Suppressor macrophage (primary cell): ENCODE measurements around the gene COG3.

Source experiments
- DNase-seq, 4 experiments: peaks; one replicate each; pipeline ENCODE4 v3.0.0-alpha.2; 2020 to 2022

Gene COG3

DNA sequence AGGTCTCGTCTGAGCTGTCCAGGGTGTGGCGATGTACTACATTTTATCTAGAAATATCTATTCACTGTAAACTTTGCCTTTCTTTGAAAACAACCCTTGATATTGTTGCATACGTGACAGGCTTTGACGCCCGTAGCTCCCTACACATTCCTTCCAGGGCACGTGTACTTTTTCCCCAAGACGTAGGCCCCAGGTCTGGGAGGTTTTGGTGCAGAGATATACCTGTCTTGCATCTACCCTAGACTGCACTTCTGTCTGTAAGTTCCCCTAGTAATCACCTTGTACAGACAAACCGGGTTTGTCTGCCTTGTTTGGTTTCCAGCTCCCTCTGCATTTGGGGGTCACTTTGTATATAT is 81.6 kb downstream of the COG3 start:
- no peak for DNase-seq

DNA sequence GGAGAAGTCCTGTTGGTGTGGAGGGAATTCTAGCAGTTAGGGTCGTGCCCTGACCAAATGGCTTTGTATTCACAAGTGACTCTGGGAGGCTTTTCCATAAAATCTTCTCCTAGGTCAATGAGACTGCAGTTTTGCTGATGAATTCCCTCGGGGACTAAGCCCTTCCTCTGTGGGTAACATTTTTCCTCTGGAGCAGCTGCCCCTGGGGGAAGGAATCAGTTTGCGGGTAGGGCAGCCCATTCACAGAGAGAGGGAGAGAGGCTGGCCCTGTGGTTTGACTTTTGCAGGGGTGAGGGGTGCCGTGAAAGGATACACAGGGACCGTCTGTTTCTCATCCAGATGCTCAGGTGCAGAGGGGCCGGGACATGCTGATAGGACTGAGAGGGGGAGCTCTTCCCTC is 83.5 kb downstream of the COG3 start:
- DNase-seq, result no peak

DNA sequence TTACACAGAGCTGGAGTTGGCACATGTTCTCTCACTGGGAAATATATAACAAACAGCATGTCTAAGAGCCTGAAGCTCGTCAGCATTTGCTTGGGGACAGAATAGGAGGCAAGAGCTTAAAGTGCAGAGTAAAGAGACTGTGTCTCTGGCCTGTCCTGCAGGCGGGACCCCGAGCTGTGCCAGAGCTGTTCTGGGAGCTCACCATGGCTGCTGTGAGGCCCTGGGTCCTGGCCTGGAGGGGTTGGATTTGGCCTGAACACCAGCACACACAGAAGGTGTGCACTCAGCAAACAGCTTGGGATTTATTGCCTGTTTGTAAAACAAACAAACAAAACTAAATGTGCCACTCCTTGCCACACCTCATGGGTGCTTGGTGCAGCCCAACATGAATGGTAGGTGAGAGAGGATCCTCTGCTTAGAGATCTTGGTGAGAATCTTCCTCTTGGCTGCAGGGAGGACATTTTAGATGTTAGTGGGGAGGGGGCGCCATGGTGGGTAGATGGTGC is 89.9 kb downstream of the COG3 start:
- DNase-seq, result no peak

DNA sequence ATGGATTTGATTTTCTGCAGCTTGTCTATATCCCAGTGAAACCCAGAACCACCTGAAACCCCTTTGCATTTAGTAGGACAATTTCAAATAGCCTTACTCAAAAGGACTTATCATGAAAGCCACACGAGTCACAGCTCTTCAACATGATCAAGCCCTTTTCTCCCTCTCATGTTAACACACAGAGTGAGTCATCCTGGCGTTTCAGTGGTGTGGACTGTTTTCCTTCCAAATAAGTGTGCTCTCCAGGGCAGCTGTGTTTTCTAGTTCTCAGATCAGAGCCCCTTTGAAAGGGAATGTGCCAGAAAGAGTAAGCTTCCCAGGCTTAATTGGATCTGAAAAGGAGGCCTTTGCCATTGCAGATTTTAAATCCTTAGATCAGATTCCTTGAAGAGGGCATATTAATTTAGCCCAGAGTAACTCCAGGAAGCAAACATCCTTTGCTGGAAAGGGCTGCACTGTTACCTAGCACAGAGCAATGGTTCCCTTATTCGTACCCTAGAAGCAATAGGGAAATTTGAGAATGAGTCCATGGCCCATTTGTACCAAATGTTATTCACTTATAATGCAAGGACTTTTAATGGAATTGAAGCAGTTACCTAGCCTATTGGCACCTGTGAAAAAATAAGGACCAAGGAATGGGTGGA is 99.5 kb downstream of the COG3 start:
- peak in 1 of 4 experiments; percentile 14 for DNase-seq

DNA sequence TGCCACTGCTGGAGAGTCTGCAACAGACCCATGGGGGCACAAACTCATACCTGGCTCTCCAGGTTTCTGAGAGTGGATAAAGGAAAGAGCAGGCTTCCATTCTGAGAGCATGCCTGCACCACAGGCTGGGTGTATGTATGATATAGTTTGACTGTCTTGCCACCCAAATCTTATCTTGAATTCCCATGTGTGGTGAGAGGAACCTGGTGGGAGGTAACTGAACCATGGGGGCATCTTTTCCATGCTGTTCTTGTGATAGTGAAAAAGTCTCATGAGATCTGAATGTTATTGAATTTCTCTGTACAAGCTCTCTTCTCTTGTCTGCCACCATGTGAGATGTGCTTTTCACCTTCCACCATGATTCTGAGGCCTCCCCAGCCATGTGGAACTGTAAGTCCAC is 100.6 kb downstream of the COG3 start:
- no peak for DNase-seq

DNA sequence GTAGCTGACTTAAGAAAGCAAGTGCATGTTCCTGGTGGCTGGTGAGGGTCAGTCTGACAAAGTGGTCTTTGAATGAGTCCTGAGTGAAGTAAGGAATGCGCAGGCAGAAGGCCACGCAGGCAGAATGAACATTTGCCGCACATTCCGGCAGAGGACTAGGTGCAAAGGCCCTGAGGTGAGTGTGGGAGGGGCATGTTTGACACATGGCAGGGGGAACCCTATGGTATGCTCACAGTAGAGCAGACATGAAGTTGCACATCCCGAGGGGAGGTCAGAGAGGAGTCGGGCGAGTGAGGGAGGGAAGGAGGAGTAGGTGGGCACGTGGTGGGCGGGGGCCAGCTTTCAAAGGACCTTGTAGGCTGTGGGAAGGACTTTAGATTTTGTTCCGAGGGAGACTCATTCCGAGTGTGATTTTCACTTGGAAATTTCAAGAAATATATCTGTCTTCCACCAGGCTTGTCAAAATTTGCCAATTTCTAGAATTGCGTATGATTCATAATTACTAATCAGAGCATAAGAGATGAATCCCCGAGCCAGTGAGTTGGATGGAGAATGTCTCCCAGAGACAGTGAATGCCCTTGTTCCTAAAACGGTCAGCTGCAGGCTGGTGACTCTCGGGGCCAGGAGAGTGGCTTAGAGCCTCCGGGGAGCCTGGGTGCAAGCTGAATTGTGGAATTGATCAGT is 110.5 kb downstream of the COG3 start:
- no peak for DNase-seq

DNA sequence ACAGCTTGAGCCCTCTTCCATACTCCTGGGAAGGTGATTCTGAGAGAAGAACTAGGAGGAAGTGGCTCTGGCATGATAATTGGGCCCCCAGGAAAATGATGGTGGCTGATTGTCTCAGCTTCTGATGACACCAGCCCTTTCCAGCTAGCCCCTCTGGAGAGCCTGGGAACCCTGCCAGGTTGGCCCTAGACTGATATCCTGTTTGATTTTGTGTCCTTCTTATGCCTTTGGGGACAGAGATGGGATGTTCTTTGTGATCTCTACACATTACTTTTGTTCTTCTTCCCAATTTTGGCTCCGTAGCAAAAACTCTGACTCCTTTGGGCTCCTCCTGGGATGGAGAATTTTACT is 111.1 kb downstream of the COG3 start:
- DNase-seq, result no peak

DNA sequence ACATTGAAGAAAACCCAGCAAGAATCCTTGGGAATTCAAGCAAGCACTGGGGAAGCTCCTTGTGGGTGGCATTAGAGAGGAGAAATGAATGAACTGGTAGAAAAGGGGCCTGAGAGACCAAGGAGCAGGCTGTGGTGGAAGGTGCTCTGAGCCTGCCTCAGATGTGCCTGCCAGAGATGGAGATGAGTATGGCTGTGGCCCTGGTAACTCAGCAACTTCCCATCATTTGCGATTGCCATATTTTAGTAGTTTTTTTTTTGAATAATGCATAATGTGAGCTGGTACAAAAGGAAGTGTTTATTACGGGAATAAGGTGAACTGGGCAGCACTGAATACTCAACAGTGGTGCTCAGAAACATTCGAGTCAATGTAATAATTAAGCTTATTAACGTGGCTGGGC is 111.7 kb downstream of the COG3 start:
- DNase-seq, result no peak

DNA sequence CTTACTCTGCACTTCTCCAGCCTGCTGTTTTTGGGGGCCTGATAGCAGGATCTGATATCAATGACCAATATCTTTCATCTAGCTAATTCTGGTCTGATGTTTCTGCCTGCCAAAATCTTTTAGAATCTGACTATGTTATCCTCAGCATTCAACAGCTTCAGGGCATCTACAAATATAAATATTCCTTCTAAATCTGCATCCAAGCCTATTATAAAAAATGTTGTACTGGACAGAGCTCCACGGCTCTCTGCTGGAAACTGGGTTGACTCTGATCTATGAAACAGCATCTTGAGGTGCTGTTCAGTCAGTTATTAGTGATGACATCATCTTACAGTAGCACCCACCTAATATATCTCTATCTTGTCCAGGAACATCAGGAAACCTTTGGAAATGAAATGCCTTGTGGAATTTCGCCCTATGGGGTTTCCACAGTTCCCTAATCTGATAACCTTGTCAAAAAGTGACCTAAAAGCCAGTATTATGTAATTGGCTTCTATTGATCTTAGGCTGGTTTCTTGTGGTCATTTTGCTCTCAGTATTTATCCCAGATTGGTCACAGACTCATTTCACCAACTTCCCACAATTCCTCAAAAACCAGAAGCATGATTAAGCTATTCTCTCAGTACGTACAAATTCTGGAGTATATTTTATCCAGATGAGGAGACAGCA is 117.8 kb downstream of the COG3 start:
- DNase-seq, result no peak

DNA sequence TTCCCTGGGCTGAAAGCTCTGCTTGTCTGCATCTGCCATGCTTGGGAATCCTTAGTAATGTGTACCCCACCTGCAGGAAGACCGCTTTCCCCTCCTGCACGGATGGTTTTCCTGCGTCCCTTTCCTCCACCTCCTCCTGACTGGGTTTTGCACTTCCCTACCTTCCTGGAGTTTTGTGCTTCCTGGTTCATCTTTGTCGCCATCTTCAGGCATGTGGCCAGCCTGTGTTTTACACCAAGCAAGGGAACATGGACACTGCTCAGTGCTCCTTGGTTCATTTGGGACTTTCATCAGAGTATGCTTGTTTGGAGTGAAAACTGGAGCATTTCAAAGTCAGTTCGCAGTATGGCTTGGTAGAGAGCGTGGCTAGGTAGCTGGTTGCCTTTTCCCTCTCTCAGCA is 120.1 kb downstream of the COG3 start:
- DNase-seq, result peak in 2 of 4 experiments; percentile 6 to 10
